HEK293T (cell line): ENCODE data around the gene DNAJC7.

ENCODE experiments used
- CTCF ChIA-PET: fragments of 350-600 bp; formaldehyde crosslinking; extraction: SDS; loops from one replicate; lab custom pipeline; 2021; ENCODE audit warnings: antibody characterized with exemption, inconsistent platforms; lab: Yijun Ruan, JAX
- POLR2A ChIA-PET: fragments of 350-600 bp; formaldehyde crosslinking; extraction: SDS; loops from one replicate; lab custom pipeline; 2020; ENCODE audit warnings: antibody characterized with exemption, inconsistent platforms; lab: Yijun Ruan, JAX
- DNase-seq: peaks from one replicate; pipeline ENCODE4 v3.0.0; 2012; ENCODE audit warnings: mixed read lengths; ENCODE audit errors: extremely low spot score
- ARNT ChIP-seq: fragments of 450-650 bp; IDR thresholded peaks from 2 replicates; pipeline ENCODE4 v1.6.1; 2017; ENCODE audit warnings: mild to moderate bottlenecking
- BHLHE40 ChIP-seq: fragments of 450-650 bp; IDR thresholded peaks from 2 replicates; pipeline ENCODE4 v1.6.1; 2016; ENCODE audit warnings: mild to moderate bottlenecking, moderate library complexity, borderline replicate concordance
- CTBP1 ChIP-seq: fragments of 450-650 bp; IDR thresholded peaks from 2 replicates; pipeline ENCODE4 v1.6.1; 2016; ENCODE audit warnings: borderline replicate concordance
- ELF4 ChIP-seq: fragments of 450-650 bp; IDR thresholded peaks from 2 replicates; pipeline ENCODE4 v1.6.1; 2017; ENCODE audit warnings: antibody characterized with exemption
- FOXA1 ChIP-seq: fragments of 450-650 bp; IDR thresholded peaks from 2 replicates; pipeline ENCODE4 v1.6.1; 2016; ENCODE audit warnings: mild to moderate bottlenecking
- FOXK2 ChIP-seq: fragments of 450-650 bp; IDR thresholded peaks from 2 replicates; pipeline ENCODE4 v1.6.1; 2016; ENCODE audit warnings: mild to moderate bottlenecking
- FOXM1 ChIP-seq: fragments of 450-650 bp; IDR thresholded peaks from 2 replicates; pipeline ENCODE4 v1.6.1; 2017; ENCODE audit warnings: mild to moderate bottlenecking, borderline replicate concordance
- HDGF ChIP-seq: fragments of 450-650 bp; IDR thresholded peaks from 2 replicates; pipeline ENCODE4 v1.6.1; 2017; ENCODE audit warnings: antibody characterized with exemption, borderline replicate concordance
- L3MBTL2 ChIP-seq: fragments of 450-650 bp; conservative IDR thresholded peaks from 2 replicates; pipeline ENCODE4 v1.6.1; 2016; ENCODE audit warnings: mild to moderate bottlenecking
- LEF1 ChIP-seq: fragments of 450-650 bp; IDR thresholded peaks from 2 replicates; pipeline ENCODE4 v1.6.1; 2017; ENCODE audit warnings: mild to moderate bottlenecking, borderline replicate concordance
- NFRKB ChIP-seq: fragments of 450-650 bp; IDR thresholded peaks from 2 replicates; pipeline ENCODE4 v1.6.1; 2016; ENCODE audit warnings: mild to moderate bottlenecking, moderate library complexity
- PKNOX1 ChIP-seq: fragments of 450-650 bp; IDR thresholded peaks from 2 replicates; pipeline ENCODE4 v1.6.1; 2016
- SP1 ChIP-seq: fragments of 450-650 bp; IDR thresholded peaks from 2 replicates; pipeline ENCODE4 v1.6.1; 2017
- SUZ12 ChIP-seq: fragments of 450-650 bp; IDR thresholded peaks from 2 replicates; pipeline ENCODE4 v1.6.1; 2016; ENCODE audit warnings: mild to moderate bottlenecking
- TARDBP ChIP-seq: fragments of 450-650 bp; IDR thresholded peaks from 2 replicates; pipeline ENCODE4 v1.6.1; 2016
- ZNF384 ChIP-seq: fragments of 450-650 bp; IDR thresholded peaks from 2 replicates; pipeline ENCODE4 v1.6.1; 2016

DNAJC7 gene, protein sequence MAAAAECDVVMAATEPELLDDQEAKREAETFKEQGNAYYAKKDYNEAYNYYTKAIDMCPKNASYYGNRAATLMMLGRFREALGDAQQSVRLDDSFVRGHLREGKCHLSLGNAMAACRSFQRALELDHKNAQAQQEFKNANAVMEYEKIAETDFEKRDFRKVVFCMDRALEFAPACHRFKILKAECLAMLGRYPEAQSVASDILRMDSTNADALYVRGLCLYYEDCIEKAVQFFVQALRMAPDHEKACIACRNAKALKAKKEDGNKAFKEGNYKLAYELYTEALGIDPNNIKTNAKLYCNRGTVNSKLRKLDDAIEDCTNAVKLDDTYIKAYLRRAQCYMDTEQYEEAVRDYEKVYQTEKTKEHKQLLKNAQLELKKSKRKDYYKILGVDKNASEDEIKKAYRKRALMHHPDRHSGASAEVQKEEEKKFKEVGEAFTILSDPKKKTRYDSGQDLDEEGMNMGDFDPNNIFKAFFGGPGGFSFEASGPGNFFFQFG

GRCh38 chr17:42016941-42017865, at the start of gene DNAJC7:
TSS of gene DNAJC7 (minus strand) at chr17:42017439. CDS start at chr17:42017416, 23 bp downstream.
- peak; percentile 60; the same call in 1 of the 2 replicates for TF ChIP-seq FOXM1
- peak; percentile 92 for TF ChIP-seq ELF4
- peak; percentile 58; the same call in 1 of the 2 replicates for TF ChIP-seq L3MBTL2
- TF ChIP-seq CTBP1 = no peak
- DNase-seq = peak; percentile 93
- ChIA-PET POLR2A (interaction anchor here (0.6 to 6.9 kb wide), 50 partner anchors 9 to 661 kb away, joined by 3 to 117 read pairs (median 5); partner anchors contain the start of genes CAVIN1, CNP, DHX58 and FKBP10), CTCF (interaction anchor here (0.8 to 2.2 kb wide), 4 partner anchors 11 to 84 kb away, joined by 4 to 9 read pairs (median 6); partner anchors contain the start of gene CNP)

DNA sequence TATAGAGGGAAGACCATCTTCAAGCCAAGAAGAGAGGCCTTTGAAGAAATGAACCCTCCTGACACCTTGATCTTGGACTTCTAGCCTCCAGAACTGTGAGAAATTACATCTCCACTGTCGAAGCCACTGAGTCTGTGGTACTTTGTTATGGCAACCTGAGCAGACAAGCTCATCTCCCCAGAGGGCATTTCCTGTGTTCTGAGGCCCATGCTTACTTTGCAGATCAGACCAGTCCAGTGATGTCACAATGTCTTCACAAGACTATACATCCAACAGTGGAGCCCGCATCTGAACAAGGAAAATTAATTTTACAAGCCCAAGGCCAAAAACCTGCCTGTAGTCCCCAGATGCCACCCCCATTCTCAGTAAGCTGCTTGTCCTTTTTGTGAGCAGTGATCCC, 48.0 kb upstream of the DNAJC7 start:
- ChIA-PET CTCF (interaction anchor here (0.5 to 1.9 kb wide), 5 partner anchors 11 to 452 kb away, joined by 3 to 7 read pairs (median 3); no protein-coding TSS in a partner anchor), POLR2A (interaction anchor here (1.0 to 2.0 kb wide), 6 partner anchors 36 to 99 kb away, joined by 3 to 8 read pairs (median 5); partner anchors contain the start of genes CNP, DNAJC7, KAT2A and NKIRAS2)
- DNase-seq = no peak
- no peak for TF ChIP-seq FOXM1
- no peak for TF ChIP-seq FOXK2
- TF ChIP-seq NFRKB = no peak
- no peak for TF ChIP-seq BHLHE40
- TF ChIP-seq ELF4 = no peak
- TF ChIP-seq CTBP1 = no peak
- no peak for TF ChIP-seq SUZ12
- no peak for TF ChIP-seq SP1
- no peak for TF ChIP-seq TARDBP

DNA sequence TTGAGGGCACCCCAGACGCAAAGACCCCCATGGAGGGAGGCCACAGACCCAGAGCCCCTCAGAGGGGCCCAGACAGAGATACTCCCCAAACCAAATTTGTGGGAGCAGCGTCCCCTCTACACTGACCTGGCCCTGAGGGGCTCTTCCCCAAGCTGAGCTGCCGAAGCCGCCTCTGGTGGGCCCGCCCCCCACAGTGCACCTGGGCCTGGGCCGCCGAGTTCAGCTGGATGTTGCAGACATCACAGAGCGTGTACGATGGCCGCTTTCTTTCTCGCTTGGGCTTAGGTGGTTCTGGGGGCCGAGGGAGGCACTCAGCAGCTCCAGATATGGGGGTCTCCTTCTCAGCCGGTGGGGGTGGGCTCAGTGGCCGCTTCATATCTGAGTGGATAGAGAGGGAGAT, 45.4 kb upstream of the DNAJC7 start:
- DNase-seq = no peak
- TF ChIP-seq FOXK2 (no peak), ARNT (no peak)
- POLR2A ChIA-PET = no interaction called here

GRCh38 chr17:42061646-42062487, 44.6 kb upstream of the DNAJC7 start:
- DNase-seq = no peak
- ChIA-PET POLR2A (no interaction called here), CTCF (no interaction called here)
- TF ChIP-seq SUZ12 = no peak

More for the DNA sequence above, 45.4 kb upstream of the DNAJC7 start:
- CTCF ChIA-PET = no interaction called here

- ChIA-PET POLR2A (interaction anchor here (1.4 kb wide), 1 partner anchor 43 kb away, joined by 6 read pairs; the partner anchor contains the start of gene DNAJC7), CTCF (no interaction called here)
- DNase-seq = no peak
- no peak for TF ChIP-seq ELF4
- TF ChIP-seq TARDBP = no peak
- TF ChIP-seq ZNF384 = no peak
- no peak for TF ChIP-seq CTBP1
- no peak for TF ChIP-seq FOXM1
- TF ChIP-seq HDGF = no peak
- TF ChIP-seq BHLHE40 = no peak
- no peak for TF ChIP-seq PKNOX1
- TF ChIP-seq FOXA1 = no peak
- TF ChIP-seq L3MBTL2 = no peak
- TF ChIP-seq LEF1 = no peak
- TF ChIP-seq FOXK2 = no peak
- no peak for TF ChIP-seq ARNT
- TF ChIP-seq SP1 = no peak
- TF ChIP-seq NFRKB = no peak
- TF ChIP-seq SUZ12 = no peak
Measured at GRCh38 chr17:42060231-42060630, 43.0 kb upstream of the DNAJC7 start.

- DNase-seq = no peak
- no peak for TF ChIP-seq BHLHE40
- TF ChIP-seq HDGF = no peak
- TF ChIP-seq SP1 = no peak
- TF ChIP-seq ELF4 = no peak
- no peak for TF ChIP-seq PKNOX1
- TF ChIP-seq FOXM1 = no peak
- ChIA-PET CTCF (interaction anchor here (1.6 kb wide), 1 partner anchor 8 kb away, joined by 4 read pairs; no protein-coding TSS in a partner anchor), POLR2A (interaction anchor here (1.4 kb wide), 1 partner anchor 42 kb away, joined by 6 read pairs; the partner anchor contains the start of gene DNAJC7)
Measured at GRCh38 chr17:42059815-42060214, 42.6 kb upstream of the DNAJC7 start.
